GM18909 (cell line): Measurements from ENCODE around the gene DAPK1.
"Not testable (repeated sequence)": the region's sequence is repeated elsewhere in the genome, so short reads cannot be mapped to it uniquely, and the experiment has no call there.

Source experiments
- ATAC-seq: cut with Tn5 transposase; IDR thresholded peaks from one replicate; pipeline ENCODE4 v1.9.1; 2021; ENCODE audit warnings: mild to moderate bottlenecking; ENCODE audit not compliant: unreplicated experiment, poor library complexity

The DAPK1 gene

DNA sequence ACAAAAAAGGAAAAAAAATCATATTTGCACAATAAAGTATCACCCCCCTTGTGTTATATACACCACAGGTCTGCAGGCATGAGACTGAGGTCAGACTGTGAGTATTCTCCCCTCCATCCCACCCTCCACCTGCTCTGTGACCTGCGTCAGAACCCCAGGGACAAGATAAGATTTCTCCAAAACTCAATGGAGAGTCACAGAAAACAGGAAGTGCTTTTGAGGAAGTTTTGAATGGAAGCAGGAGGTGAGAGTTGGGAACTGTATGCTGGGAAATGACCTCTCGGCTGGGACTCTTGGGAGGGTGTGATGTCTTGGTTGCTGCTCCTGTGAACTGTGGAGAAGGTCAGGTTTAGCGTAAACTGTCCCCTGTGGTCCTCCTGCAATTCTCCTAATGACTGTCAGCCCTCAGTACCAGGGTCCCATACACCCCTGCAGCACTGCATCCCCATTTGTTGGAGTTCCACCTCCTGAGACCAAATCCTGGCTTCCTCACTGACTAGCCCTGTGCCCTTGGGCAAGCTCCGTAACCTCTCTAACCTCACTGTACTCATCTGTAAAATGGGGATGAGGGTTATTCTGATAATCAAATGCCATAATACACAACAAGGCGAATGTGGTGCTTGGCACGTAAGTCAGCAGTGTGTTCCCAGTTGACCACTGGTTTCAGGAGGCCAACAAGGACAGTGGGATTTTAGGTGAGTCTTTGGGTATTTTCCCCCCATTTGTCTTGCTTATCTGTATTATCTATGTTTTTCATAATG lies 221.4 kb downstream of the DAPK1 start:
- no peak for ATAC-seq

DNA sequence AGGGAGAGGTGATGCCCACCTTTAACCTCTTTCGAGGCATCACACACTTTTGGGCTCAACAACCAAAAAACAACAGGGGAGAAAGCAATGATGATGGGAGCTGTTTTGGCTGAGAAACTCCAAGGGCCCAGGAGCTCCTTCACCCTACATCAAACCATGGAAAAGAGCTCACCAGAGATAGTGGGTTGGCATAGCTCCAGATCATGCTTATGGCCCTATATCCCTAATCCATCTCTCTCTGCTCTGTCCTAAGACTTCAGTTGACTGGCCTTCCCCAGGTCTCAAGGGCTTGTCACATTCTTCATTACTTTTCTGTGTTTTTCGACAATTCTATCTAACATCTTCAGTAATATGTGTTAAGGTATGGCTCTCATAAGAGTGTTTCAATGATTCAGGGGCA lies 222.5 kb downstream of the DAPK1 start:
- no peak for ATAC-seq

DNA sequence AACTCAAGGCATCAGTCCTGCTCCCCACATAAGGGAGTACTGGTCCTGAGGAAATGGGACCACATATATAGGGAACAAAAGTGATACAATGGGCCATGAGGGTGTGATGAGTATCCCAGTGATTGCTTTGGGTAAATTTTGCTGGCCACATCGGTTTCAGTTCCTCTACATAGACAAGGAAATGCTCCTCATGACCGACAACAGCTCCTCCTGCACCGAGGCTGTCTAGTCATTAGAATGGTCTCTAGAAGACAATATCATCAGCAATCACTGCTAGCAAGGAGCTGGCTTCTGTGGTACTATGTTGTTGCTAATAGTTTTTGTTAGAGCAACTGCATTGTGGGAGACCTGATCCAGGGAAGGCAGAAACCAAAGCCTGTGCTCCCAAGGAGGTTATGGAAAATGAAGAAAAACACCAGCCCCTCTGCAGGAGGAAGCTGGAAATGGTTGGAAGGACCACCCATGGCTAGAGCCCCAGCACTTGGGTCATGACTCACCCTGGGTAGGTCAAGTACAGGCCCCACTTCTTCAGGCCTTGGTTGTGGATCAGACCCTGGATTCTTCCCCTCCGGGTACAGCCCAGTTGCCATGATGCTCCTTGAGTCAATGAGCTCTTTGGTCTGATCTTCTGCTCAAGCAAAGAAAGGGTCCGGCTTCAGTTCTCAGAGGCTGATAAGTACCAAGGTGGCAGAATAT lies 224.9 kb downstream of the DAPK1 start:
- ATAC-seq = no peak

DNA sequence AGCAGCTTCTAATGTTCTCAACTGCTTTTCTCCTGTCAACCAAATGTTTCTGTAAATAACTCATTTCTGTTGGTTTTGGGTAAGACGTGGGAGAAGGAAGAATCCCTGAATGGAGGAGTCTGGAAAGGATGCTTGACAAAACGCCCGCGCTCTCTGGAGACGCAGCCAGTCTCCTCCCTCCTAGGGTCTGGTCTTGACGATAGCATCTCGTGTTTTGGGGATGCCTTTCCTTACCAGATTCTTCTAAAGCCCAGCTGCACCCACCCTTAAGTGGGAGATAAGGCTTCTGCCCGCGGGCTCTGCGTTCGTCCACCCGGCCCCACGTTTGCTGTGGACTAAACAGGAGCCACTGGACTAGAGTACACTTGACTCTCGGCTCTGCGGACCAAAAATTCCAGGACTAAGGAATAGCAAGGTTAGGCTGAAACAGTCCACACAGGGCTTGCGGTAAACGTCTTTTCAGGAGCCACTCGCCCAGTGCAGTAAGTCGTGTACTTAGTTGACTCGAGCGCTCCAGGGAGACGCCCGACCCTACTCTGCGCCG lies 227.8 kb downstream of the DAPK1 start:
- ATAC-seq = no peak

DNA sequence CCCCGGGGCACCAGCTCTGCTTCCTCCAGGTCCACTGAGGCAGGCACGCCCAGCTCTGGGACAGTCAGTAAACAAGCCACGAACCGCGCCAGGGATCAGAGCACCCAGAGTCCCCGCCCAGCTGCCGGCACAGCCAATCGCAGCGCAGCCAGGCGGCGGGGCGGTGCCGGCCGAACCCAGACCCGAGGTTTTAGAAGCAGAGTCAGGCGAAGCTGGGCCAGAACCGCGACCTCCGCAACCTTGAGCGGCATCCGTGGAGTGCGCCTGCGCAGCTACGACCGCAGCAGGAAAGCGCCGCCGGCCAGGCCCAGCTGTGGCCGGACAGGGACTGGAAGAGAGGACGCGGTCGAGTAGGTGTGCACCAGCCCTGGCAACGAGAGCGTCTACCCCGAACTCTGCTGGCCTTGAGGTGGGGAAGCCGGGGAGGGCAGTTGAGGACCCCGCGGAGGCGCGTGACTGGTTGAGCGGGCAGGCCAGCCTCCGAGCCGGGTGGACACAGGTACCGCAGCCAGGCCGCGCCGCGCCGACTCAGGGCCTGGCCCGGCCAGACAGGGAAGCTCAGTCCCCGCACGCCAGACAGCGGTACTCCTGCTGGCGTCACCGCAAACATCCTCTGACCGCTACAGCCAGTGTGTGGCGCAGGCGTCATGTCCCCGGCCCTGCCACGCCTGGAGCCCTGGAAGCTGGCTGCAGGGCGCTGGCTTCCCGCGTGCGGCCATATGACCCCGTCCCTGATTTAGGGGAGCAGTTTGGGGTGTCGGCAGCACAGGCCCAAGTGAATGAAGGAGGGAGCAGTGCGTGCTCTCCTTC lies 228.4 kb downstream of the DAPK1 start, which contains the start of gene CTSL:
Gene CTSL (plus strand): TSS at position 220 of the 810 bp plus-strand sequence. CDS start 1,485 bp downstream, outside the sequence.
- peak; percentile 68 for ATAC-seq

DNA sequence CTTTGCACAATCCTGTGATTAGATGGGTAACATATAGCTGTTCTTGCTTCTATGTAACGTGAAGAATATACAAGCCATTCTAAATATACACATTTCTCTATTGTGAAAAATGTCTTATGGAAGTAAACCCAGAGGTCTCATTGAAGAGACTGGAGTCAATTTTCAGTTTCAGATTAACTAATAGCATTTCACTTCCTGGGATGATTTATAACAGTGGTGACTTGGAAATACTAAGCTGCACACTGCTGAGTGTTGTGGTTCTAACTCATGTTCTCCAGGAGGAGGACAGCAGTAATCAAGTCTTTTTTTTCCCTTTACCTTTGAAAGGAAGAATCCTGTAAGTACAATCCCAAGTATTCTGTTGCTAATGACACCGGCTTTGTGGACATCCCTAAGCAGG lies 231.6 kb downstream of the DAPK1 start:
- no peak for ATAC-seq

DNA sequence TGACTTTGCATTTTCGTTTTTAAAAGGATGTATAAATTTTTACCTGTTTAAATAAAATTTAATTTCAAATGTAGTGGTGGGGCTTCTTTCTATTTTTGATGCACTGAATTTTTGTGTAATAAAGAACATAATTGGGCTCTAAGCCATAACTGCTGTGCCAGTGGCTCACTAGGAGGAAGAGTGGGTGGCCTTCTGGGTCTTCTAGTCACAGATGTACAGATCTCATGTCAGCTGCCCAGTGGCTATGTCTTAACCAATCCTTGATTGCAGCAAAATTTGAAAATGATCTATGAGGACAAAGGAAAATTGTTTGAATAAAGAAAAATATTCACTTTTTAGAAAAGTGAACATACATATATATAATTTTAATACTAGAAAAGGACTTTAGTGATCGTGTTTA lies 233.7 kb downstream of the DAPK1 start:
- ATAC-seq = no peak

DNA sequence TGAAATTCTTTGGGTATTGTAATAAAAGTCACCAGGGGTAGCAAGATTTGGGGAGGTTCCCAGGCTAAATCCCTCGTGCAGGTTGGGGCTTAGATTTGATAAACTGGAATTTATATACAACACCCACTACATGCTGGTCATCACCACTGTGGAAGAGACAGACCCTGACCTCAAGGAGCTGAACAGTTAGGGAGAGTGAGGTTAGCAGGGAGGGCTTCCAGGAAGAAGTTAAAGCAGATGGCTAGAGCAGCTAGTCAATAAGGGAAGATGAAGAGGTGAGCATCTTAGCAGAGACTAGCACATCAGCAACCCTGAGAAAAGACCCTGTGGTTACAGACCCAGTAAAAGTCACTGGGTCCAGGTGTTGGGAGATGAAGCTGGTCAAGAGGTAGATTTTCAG lies 234.7 kb downstream of the DAPK1 start:
- ATAC-seq = no peak

DNA sequence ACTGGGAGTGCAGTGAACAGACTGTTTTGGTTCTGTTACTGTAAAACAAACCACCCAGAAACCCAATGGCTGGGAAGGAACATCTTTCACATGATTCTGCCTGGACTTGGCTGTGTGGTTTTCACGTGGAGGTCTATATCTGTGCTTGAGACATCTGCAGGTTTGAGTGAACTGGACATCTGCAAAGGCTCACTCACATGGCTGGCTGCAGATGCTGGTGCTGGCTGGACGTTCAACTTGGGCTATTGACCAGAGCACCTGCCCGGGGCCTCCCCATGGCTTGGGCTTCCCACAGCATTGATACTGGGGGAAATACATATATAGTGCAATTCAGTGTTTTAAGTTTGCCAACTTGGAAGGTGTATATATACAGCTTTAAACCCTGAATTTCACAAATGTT lies 235.1 kb downstream of the DAPK1 start:
- no peak for ATAC-seq

DNA sequence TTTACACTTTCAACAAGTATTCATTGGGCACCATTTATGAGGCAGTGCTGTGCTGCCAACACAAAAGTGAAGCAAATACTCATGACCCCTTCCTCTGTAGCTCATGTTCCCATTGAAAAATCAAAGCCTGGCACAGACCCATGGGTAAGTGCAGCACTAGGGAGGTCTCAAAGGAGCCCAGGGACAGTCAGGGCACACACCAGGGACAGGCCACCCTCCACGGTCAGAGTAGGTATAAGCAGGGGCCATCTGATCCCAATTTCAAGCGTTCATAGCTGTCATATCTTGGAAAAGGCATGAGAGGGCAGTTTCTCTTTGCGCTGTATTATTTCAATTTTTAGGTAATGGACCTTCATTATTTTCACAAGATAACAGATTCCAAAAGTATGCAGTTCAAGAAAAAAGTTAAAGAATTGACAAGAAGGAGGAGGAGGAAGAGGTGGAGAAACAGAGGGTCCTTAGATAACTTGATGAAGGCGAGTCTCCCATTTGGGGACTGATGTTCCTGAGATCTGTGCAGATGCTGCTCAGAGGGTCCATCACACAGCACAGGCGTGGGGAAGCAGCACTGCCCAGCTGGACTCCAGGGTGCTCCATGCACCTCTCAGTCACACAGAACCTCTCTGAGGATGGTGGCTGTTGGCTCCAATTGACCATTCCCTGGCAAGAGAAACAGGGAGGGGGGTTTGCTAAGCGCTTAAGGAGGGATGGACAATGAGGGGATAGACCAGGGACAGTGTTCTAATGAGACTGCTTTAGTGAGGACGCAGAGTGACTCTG lies 235.8 kb downstream of the DAPK1 start:
- no peak for ATAC-seq

DNA sequence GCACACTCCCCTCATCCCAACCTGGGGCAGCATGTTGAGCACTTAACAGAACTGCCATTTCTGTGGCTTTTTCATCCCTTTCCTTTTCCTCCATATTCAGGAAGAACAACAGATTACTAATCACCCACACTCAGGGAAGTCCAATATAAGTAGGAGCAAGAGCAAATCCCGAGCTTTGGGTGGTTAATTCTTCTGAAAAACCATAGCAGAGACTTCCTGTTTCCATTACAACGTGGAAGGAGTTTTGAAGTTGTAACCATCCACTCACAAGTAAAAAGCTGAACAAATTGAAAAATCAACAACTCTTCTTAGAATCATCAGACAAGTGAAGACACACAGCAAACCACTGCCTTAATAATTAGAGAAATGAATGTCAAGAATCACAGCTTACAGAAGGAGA lies 236.4 kb downstream of the DAPK1 start:
- ATAC-seq = no peak

DNA sequence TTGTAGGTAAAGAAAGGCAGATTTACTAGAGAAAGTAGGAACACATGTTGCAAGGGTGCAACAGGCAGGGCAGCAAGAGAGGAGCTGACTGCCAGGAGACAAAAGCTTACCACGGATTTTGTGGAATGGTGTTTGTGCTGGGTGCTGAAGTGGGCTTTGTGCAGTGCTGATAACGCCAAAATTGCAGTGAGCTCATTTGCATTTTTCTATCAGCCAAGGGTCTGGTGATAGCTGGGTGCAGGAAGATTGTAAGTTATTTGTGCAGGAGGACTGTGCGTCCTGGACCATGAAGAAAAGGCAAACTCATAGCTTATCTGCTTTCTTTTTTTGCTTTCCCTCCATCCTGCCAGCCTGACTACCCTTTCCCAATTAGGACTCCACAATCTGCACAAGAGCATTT lies 241.9 kb downstream of the DAPK1 start:
- no peak for ATAC-seq

DNA sequence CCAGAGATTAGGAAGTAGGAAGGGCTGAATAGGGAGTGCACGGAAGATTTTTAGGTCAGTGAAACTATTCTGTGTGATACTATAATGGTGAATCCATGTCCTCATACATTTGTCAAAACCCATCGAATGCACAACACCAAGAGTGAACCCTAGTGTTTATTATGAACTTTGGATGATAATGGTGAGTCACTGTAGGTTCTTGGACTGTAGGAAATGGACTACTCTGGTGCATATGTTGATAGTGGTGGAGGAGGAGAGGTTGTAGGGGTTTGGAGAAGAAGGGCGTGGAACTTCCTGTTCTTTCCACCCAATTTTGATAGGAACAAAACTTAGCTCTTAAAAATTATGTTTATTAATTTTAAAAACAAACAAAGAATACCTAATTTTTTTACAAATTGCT lies 242.5 kb downstream of the DAPK1 start:
- ATAC-seq = no peak

DNA sequence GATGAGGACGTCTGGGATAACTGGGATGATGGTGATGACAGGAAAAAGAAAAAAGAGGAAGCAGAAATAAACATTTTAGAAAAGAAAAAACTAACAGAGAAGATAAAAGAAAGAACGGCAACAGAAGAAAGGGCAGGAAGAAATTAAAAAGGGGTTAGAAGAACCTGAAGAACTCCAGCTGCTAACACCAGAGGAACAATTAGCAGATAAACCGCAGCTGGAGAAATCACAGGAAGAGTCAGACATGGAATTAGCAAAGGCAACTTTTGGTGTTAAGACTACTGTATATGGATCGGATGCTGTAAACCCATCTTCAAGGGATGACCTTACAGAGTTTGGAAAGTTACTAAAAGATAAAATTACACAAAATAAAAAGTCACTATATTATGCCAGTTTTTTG lies 243.7 kb downstream of the DAPK1 start:
- no peak for ATAC-seq

DNA sequence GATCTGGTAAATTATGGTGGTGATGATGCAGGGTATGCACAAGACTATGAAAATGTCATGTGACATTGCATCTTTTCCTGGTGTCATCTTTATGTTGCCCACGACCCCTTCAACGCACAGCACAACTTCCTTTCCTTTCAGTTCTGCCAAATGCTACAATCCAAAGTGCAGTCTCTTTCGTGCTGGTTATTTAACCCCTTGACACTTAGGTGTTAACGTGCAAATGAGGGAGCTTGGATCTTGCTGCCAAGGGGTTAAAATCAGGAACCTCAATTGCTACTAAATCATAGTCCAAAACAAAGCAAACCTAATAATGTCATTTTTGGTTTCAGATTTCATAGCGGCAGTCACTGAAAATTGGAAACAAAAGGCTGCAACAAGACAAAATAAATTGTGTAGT lies 244.2 kb downstream of the DAPK1 start:
- no peak for ATAC-seq

DNA sequence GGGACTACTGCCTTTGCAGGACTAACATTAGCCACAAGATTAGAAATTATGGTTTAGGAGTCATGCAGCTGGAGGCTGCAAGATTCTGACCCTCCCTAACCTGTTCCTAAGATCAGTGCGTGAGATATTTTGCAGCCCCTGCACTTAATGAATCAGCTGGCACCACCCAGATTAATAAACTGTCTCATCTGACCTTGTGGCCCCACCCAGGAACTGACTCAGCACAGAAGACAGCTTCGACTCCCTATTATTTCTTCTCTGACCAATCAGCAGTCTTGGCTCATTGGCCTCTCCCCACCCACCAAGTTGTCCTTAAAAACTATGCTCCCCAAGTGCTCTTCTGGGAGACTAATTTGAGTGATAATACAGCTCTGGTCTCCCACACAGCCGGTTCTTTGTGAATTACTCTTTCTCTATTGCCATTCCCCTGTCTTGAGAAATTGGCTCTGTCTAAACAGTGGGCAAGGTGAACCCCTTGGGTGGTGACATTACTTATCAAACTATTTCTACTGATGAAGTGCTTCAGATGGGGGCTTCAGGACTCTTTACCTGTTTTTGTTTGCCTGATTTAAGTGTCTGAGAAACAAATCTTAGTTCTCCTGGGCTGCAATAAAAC lies 245.3 kb downstream of the DAPK1 start:
- ATAC-seq = no peak

DNA sequence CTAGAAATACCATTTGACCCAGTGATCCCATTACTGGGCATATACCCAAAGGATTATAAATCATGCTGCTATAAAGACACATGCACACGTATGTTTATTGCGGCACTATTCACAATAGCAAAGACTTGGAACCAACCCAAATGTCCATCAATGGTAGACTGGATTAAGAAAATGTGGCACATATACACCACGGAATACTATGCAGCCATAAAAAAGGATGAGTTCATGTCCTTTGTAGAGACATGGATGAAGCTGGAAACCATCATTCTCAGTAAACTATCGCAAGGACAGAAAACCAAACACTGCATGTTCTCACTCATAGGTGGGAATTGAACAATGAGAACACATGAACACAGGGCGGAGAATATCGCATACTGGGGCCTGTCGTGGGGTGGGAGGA lies 246.6 kb downstream of the DAPK1 start:
- ATAC-seq = not testable (repeated sequence)

DNA sequence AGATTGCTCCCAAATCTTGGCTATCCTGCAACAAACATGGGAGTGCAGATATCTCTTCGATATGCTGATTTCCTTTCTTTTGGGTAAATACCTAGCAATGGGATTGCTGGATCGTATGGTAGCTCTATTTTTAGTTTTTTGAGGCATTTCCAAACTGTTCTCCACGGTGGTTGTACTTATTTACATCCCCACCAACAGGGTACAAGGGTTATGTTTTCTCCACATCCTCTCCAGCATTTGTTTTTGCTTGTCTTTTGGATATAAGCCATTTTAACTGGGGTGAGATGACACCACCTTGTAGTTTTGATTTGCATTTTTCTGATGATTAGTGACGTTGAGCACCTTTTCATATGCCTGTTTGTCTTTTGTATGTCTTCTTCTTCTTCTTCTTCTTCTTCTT lies 248.5 kb downstream of the DAPK1 start:
- no peak for ATAC-seq

DNA sequence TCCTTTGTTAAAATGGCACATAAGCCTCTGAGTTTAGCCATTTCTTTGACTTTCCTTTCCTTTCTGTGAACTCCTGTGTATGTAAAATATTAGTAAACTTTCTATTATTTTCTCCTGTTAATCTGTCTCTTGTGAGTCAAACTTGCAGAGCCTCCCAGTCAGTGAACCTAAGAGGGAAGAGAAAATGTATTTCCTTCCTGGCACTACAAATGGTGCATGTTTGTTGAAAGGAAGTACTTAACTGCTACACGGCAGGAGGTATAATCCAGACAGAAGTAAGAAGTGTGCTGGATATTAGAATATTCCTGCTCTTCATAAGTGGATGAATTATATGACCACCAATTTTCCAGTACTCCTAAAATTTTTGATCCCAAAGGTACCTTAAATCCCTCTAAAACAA lies 251.2 kb downstream of the DAPK1 start:
- no peak for ATAC-seq
